Measurements from ENCODE around the gene HSF4.

Gene HSF4

GRCh38 chr16:67212766-67213165 is 48.2 kb downstream of the HSF4 start:
- H3K36me3 ChIP-seq (ENCODE audit: control insufficient read depth in 2 of 2, insufficient read depth in 1 of 2, low read length in 2 of 2): peaks cover 0 to 7% of the 10 kb centered on the region in 2 experiments; a peak in 2 of 3 replicates
- no peak overlapping the region for H3K27ac ChIP-seq (ENCODE audit: extremely low read depth, low read depth, low read length)
- ChIA-PET CTCF (interaction anchor here (0.6 to 1.1 kb wide), 3 partner anchors 19 to 253 kb away, joined by 3 to 4 read pairs (median 3); no protein-coding TSS in a partner anchor), POLR2A (no interaction called here)
- H3K9me3 ChIP-seq (ENCODE audit: control insufficient read depth, insufficient read depth, low read depth, low read length): no peaks in the 10 kb centered on the region
- no peaks in the 10 kb centered on the region for H3K4me1 ChIP-seq (ENCODE audit: control insufficient read depth, insufficient read depth, low read length)
- no peak for TF ChIP-seq ZNF549 (tag by site-specific recombination; IDR thresholded peaks at IDR 0.05)
- no peak for TF ChIP-seq ZNF843 (tag by site-specific recombination; IDR thresholded peaks at IDR 0.05)
- no peak for TF ChIP-seq HOXA7 (CRISPR knock-in tag; IDR thresholded peaks at IDR 0.05; ENCODE audit: borderline replicate concordance)
- no peak for TF ChIP-seq ZNF707 (tag by site-specific recombination; IDR thresholded peaks at IDR 0.05)
- TF ChIP-seq ZNF223 (tag by site-specific recombination; IDR thresholded peaks at IDR 0.05): no peak
- TF ChIP-seq ZNF132 (tag by site-specific recombination; IDR thresholded peaks at IDR 0.05; ENCODE audit: borderline replicate concordance): no peak
- TF ChIP-seq GLI4 (tag by site-specific recombination; IDR thresholded peaks at IDR 0.05): no peak
- TF ChIP-seq GLIS1 (tag by site-specific recombination; IDR thresholded peaks at IDR 0.05): no peak
- no peak for TF ChIP-seq HOXC10 (CRISPR knock-in tag; IDR thresholded peaks at IDR 0.05)
- no peak for TF ChIP-seq TRIM28 (IDR thresholded peaks at IDR 0.05; ENCODE audit: borderline replicate concordance, low read length)
- no peak for TF ChIP-seq ZNF510 (tag by site-specific recombination; IDR thresholded peaks at IDR 0.05; ENCODE audit: insufficient replicate concordance)
- TF ChIP-seq ZNF664 (tag by site-specific recombination; IDR thresholded peaks at IDR 0.05): no peak
- TF ChIP-seq ZNF785 (tag by site-specific recombination; IDR thresholded peaks at IDR 0.05): no peak
- TF ChIP-seq, protein P1, sequence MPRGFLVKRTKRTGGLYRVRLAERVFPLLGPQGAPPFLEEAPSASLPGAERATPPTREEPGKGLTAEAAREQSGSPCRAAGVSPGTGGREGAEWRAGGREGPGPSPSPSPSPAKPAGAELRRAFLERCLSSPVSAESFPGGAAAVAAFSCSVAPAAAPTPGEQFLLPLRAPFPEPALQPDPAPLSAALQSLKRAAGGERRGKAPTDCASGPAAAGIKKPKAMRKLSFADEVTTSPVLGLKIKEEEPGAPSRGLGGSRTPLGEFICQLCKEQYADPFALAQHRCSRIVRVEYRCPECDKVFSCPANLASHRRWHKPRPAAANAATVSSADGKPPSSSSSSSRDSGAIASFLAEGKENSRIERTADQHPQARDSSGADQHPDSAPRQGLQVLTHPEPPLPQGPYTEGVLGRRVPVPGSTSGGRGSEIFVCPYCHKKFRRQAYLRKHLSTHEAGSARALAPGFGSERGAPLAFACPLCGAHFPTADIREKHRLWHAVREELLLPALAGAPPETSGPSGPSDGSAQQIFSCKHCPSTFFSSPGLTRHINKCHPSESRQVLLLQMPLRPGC (tag by site-specific recombination; IDR thresholded peaks at IDR 0.05): no peak
- H3K4me3 ChIP-seq (ENCODE audit: low read depth, low read length): no peak overlapping the region

DNA sequence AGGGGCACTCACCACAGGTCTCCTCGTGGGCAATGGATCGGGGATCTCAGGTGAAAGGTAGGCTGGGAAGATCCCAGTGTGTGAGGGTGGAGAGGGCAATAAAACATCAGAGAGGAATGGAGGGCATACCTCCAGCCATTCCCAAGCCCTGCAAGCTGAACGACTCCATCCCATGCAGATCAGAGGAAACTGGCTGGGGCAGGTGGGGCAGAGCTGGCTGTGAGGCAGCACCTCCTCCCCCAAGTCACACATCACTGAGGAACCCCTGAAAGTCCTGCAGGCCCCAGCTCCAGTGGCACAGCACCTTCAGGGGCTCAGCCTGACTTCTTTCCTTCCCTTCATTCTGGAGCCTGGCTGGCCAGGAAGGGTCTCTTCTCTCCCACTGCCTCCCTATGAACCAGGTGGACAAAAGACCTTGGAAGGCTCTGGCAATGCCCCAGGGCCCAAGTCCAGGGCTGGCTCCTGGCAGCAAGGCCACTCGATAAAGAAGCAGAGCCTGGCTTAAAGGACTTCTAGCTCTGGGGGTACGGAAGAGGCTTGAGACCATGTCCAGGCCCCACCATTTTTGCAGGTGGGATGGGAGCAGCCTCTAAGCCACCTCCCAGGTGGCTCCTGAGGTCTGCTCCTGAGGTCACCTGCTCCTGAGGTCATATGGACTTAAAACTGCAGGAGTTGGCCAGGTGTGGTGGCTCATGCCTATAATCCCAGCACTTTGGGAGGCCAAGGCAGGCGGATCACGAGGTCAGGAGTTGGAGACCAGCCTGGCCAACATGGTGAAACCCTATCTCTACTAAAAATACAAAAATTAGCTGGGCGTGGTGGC is 48.9 kb downstream of the HSF4 start:
- Histone ChIP-seq H3K27ac (ENCODE audit: extremely low read depth, low read depth, low read length) (no peak overlapping the region), H3K9me3 (ENCODE audit: control insufficient read depth, insufficient read depth, low read depth, low read length) (no peaks in the 10 kb centered on the region), H3K4me1 (ENCODE audit: control insufficient read depth, insufficient read depth, low read length) (no peaks in the 10 kb centered on the region), H3K4me3 (ENCODE audit: low read depth, low read length) (no peak overlapping the region), H3K36me3 (ENCODE audit: control insufficient read depth in 2 of 2, insufficient read depth in 1 of 2, low read length in 2 of 2) (peaks cover 0 to 7% of the 10 kb centered on the region in 2 experiments; a peak in 2 of 3 replicates)
- TF ChIP-seq ZBTB17 (tag by site-specific recombination; IDR thresholded peaks at IDR 0.05) (no peak), KLF10 (tag by site-specific recombination; IDR thresholded peaks at IDR 0.05) (no peak), GFI1B (tag by site-specific recombination; IDR thresholded peaks at IDR 0.05) (no peak), ZNF174 (tag by site-specific recombination; IDR thresholded peaks at IDR 0.05) (no peak), ZNF768 (tag by site-specific recombination; IDR thresholded peaks at IDR 0.05) (no peak), SP2 (tag by site-specific recombination; IDR thresholded peaks at IDR 0.05) (no peak), ZNF138 (tag by site-specific recombination; IDR thresholded peaks at IDR 0.05; ENCODE audit: borderline replicate concordance) (no peak), SCRT2 (tag by site-specific recombination; IDR thresholded peaks at IDR 0.05) (no peak), ZNF423 (tag by site-specific recombination; IDR thresholded peaks at IDR 0.05) (no peak), ZFP69B (tag by site-specific recombination; IDR thresholded peaks at IDR 0.05) (no peak)
- TF ChIP-seq, protein P2, sequence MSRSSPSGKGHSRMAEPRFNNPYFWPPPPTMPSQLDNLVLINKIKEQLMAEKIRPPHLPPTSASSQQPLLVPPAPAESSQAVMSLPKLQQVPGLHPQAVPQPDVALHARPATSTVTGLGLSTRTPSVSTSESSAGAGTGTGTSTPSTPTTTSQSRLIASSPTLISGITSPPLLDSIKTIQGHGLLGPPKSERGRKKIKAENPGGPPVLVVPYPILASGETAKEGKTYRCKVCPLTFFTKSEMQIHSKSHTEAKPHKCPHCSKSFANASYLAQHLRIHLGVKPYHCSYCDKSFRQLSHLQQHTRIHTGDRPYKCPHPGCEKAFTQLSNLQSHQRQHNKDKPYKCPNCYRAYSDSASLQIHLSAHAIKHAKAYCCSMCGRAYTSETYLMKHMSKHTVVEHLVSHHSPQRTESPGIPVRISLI (tag by site-specific recombination; IDR thresholded peaks at IDR 0.05): no peak
- POLR2A ChIA-PET: interaction anchor here (0.6 kb wide), 1 partner anchor 252 kb away, joined by 3 read pairs; the partner anchor contains the start of gene CES3
- CTCF ChIA-PET: no interaction called here
